Subcutaneous abdominal adipose tissue (tissue), 5 donors: ENCODE results near the gene CTNNBIP1.
A peak's percentile ranks its signal among the peaks of the same experiment; 100 is the strongest.

Experiments used
- H3K27ac ChIP-seq: one replicate; pipeline ENCODE4 v1.7.0; 2013; ENCODE audit warnings: low read depth, mild to moderate bottlenecking, inconsistent platforms, low read length, moderate library complexity
- H3K27me3 ChIP-seq, 5 donors: one replicate each; pipeline ENCODE4 v1.7.0; 2013; ENCODE audit warnings: low read length in 5 of 5, inconsistent platforms in 1 of 5; ENCODE audit not compliant: control insufficient read depth in 5 of 5, insufficient read depth in 4 of 5
- H3K36me3 ChIP-seq, 5 donors: one replicate each; pipeline ENCODE4 v1.7.0; 2013; ENCODE audit warnings: low read length in 5 of 5; ENCODE audit not compliant: control insufficient read depth in 5 of 5, insufficient read depth in 5 of 5
- H3K4me1 ChIP-seq, 5 donors: one replicate each; pipeline ENCODE4 v1.7.0; 2013; ENCODE audit warnings: low read length in 5 of 5, mild to moderate bottlenecking in 3 of 5, moderate library complexity in 1 of 5; ENCODE audit not compliant: control insufficient read depth in 5 of 5, insufficient read depth in 5 of 5
- H3K4me3 ChIP-seq, 5 donors: one replicate each; pipeline ENCODE4 v1.7.0; 2013; ENCODE audit warnings: low read length in 5 of 5, low read depth in 1 of 5
- H3K9ac ChIP-seq, 5 donors: one replicate each; pipeline ENCODE4 v1.7.0; 2013; ENCODE audit warnings: low read length in 5 of 5, mild to moderate bottlenecking in 4 of 5, moderate library complexity in 3 of 5
- H3K9me3 ChIP-seq, 5 donors: one replicate each; pipeline ENCODE4 v1.7.0; 2013; ENCODE audit warnings: low read length in 5 of 5; ENCODE audit not compliant: control insufficient read depth in 5 of 5
- donor health status: healthy.
- donor health status: healthy.
- donor health status: healthy.
- donor health status: healthy.
- donor health status: healthy.

CTNNBIP1 gene

DNA sequence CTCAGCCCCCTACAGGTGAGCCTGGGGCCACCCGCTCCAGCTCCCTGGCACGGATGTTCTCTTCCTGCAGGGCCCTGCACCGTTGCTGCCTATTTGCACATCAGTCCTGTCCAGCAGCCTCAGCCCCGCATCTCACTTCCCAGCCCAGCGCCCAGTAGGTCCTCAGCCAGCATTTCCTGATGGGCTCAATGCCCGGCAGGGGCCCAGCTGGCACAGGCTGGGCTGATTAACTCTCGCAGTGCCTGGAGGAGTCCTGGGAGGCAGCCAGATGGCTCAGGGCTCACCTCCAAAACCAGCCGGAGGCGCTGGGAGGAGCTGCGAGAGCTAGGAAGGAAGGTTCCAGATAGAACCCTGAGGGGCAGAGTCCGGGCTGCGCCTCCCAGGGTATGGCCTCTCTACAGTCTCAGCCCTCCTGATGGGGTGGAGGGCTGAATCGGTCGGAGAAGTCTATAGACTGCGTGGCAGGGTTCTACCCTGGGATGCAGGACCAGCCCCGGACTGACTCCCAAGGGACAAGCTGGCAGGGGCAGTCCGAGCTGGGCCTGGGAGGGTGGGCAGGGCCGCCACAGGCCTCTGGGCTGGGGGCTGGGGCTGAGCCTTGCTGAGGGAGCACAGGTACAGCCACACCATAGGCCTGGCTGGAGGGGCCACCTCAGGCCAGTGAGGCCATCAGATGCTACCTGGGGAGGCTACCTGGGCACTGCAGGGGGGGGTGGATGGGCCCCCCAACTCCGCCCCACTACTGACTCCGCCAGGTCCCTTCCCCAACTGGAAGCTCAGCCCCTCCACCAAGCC, 67.1 kb downstream of the CTNNBIP1 start:
- H3K36me3 ChIP-seq = peaks cover 0 to 2% (median 0%) of the 10 kb centered on the region in 5 donors
- H3K9ac ChIP-seq = no peak overlapping the region
- peaks cover 0 to 7% (median 0%) of the 10 kb centered on the region in 5 donors for H3K27me3 ChIP-seq
- peak overlapping the region in 1 of 5 donors; percentile 28 for H3K4me3 ChIP-seq
- H3K27ac ChIP-seq = no peak overlapping the region
- peaks cover 0 to 7% (median 3%) of the 10 kb centered on the region in 5 donors for H3K9me3 ChIP-seq
- H3K4me1 ChIP-seq = peaks cover 0 to 41% (median 19%) of the 10 kb centered on the region in 5 donors

DNA sequence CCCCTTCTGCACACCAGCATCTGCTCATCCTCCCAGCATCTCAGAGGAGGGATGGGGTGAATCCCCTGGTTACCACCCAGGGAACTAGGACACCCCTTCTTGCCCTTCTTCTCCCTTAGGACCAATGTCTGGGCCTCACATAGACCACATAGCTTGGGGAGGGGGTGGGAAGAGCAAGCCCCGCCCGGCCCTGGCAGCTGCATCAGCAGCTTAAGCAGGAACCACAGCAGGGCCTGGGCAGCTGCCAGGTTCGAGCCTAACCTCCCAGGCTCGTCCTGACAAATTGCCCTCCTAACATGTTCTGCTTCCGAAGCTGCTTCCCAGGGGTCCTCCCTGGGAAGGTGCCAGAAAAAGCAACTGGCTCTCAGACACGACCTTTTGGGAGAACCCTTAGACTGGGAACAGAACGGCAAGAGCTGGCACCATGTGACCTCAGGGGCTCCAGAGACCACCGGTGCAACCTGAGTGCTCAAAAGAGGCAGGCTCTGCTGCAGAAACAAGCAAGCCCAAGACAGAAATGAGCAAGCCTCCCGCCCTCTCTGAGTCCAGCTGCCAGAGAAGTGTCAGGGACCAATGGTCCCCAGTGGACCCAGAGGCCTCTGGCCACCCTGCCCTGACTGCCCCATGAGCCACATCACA, 67.9 kb downstream of the CTNNBIP1 start:
- Histone ChIP-seq H3K27me3 (peaks cover 0 to 7% (median 0%) of the 10 kb centered on the region in 5 donors), H3K9ac (no peak overlapping the region), H3K36me3 (no peaks in the 10 kb centered on the region), H3K9me3 (peaks cover 0 to 7% (median 3%) of the 10 kb centered on the region in 5 donors), H3K4me1 (peaks cover 0 to 41% (median 19%) of the 10 kb centered on the region in 5 donors), H3K27ac (no peak overlapping the region), H3K4me3 (no peak overlapping the region)

DNA sequence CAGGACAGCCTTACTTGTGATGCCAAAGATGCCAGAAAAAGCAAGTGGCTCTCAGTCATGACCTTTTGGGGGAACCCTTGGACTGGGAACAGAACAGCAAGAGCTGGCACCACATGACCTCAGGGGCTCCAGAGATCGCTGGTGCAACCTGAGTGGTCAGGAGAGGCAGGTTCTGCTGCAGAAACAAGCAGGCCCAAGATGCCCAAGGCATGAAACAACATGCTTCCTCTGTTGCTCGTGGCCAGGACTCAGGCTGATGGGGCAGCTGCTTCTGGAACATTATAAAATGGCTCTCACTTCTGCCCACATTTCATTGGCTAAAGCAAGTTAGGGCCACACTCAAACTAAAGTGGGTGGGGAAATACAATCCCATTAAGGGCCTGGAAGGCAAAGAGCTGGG, 68.6 kb downstream of the CTNNBIP1 start:
- Histone ChIP-seq H3K27ac (no peak overlapping the region), H3K9ac (no peak overlapping the region), H3K4me3 (no peak overlapping the region), H3K36me3 (no peaks in the 10 kb centered on the region), H3K9me3 (peaks cover 0 to 7% (median 3%) of the 10 kb centered on the region in 5 donors), H3K27me3 (peaks cover 0 to 7% (median 0%) of the 10 kb centered on the region in 5 donors), H3K4me1 (peaks cover 0 to 38% (median 19%) of the 10 kb centered on the region in 5 donors)

DNA sequence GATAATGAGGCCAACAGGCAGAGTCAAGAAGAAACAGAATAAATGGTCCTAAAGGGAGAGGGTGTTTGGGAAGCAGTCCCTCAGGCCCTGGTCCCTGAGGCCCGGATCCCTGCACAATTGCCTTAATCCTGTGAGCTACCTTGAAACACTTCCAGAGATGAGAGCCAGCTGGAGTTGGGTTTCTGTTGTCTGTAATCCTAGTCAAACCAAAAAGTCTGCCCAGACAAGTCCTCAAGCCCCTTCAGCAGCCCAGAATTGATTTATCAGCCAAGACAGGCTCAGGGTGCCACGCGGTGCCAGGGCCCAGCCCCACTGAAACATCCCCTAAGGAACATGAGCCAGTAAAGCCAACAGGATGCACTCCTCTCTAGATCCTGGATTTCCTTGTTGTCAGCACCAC, 69.9 kb downstream of the CTNNBIP1 start:
- peaks cover 0 to 39% (median 22%) of the 10 kb centered on the region in 5 donors for H3K4me1 ChIP-seq
- no peak overlapping the region for H3K9ac ChIP-seq
- no peak overlapping the region for H3K27ac ChIP-seq
- H3K27me3 ChIP-seq = peaks cover 0 to 7% (median 0%) of the 10 kb centered on the region in 5 donors
- no peak overlapping the region for H3K4me3 ChIP-seq
- no peaks in the 10 kb centered on the region for H3K36me3 ChIP-seq
- H3K9me3 ChIP-seq = peaks cover 0 to 7% (median 3%) of the 10 kb centered on the region in 5 donors

DNA sequence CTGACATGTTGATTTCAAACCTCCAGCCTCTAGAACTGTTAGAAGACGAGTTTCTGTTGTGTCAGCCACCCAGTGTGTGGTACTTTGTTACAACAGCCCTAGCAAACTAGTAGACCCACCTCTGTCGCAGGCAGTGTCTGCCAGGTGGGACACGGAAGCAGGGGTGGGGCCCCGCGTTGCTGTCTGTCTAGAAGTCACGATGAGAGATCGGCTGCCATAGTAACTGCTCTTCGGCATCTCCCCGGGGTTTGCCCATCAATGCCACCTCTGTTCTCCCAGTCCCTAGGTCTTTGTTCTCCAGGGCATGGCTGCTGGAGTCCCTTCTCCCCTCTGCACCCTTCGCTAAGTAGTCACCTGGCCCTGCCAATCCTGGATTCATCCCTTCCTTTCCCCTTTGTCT, 71.1 kb downstream of the CTNNBIP1 start:
- Histone ChIP-seq H3K9ac (no peak overlapping the region), H3K9me3 (peaks cover 0 to 7% (median 3%) of the 10 kb centered on the region in 5 donors), H3K4me3 (no peak overlapping the region), H3K27ac (no peak overlapping the region), H3K36me3 (no peaks in the 10 kb centered on the region), H3K27me3 (peaks cover 0 to 7% (median 0%) of the 10 kb centered on the region in 5 donors), H3K4me1 (peaks cover 0 to 32% (median 22%) of the 10 kb centered on the region in 5 donors)

DNA sequence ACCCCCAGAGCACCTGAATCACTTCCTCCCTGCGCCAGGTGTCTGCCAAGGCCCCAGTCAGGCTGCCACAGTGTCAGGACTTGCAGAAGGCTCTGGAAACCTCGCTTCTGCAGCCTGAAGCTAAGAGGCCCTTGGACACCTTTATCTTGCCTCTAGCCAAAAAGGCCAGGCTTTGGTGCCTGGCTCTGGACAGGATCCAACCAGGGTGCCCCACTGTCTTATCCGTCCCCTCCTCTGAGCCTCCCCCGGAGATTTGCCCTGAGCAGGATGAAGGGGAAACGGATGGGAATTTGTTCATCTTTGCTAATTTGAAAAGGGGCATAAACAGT, 73.5 kb downstream of the CTNNBIP1 start:
- H3K4me3 ChIP-seq = no peak overlapping the region
- H3K36me3 ChIP-seq = no peaks in the 10 kb centered on the region
- H3K9me3 ChIP-seq = peaks cover 0 to 4% (median 3%) of the 10 kb centered on the region in 5 donors
- no peak overlapping the region for H3K9ac ChIP-seq
- H3K27me3 ChIP-seq = no peaks in the 10 kb centered on the region
- H3K27ac ChIP-seq = no peak overlapping the region
- H3K4me1 ChIP-seq = peaks cover 0 to 12% (median 10%) of the 10 kb centered on the region in 5 donors

DNA sequence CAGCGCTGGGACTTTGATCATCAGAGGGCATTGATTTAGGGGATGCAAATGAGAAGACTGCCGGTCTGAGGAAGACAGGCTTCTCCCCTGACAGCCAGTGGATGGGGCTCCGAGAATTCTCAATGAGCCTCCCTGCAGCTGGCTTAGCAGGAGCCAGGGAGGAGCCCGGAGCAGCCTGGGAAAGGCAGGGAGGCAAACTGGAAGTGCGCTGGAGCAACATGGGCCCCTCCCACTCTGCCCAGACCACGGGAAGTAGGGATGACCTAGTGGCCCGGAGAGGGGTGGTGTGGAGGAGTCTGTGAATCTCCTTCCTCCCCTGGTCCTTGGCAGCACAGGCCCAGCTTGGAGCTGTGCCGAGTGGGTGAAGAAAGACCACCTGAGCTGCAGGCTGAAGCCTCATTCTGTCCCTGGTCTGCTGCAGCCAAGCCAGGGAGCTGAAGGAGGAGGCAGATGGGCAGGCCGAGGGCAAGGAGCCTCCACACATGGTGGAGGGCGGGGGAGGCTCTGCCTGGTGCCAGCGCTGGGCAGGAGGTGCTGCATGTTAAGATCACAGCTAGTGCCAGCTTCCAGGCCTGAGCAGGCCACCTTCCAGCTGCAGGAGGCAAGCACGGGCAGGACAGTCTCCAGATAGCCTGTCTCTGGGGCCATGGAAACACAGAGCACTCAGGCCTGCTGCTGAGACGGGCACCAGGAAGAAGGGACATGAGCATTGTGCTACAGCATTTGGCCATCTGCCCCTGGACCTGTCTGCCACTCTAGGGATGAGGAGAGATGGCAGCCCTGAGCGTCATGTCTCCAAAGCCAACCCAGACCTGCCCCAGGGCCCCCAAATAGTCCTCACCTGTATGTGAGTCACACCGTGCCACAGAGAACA, 74.1 kb downstream of the CTNNBIP1 start:
- H3K4me1 ChIP-seq = peaks cover 0 to 12% (median 10%) of the 10 kb centered on the region in 5 donors
- no peaks in the 10 kb centered on the region for H3K9me3 ChIP-seq
- H3K4me3 ChIP-seq = peak overlapping the region in 1 of 5 donors; percentile 14
- no peaks in the 10 kb centered on the region for H3K27me3 ChIP-seq
- no peak overlapping the region for H3K9ac ChIP-seq
- H3K36me3 ChIP-seq = no peaks in the 10 kb centered on the region
- H3K27ac ChIP-seq = no peak overlapping the region

DNA sequence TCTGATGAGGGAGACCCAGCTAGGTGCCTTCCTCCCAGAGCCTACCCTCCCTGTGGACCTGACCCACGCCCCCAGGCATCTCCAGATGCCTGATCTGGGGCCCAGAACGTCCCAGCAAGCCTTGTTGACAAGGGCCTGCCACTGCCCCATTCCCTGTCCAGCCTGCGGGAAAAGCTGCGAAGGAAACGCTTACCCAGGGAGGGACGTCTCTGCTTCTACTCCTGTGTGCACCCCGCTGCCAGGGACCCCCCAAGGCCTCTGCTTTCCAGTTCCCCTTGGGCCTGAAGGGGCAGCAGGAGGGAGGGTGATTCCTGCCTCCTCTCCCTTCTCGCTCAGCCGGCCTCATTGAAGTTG, 74.7 kb downstream of the CTNNBIP1 start:
- H3K4me3 ChIP-seq = peak overlapping the region in 1 of 5 donors; percentile 14
- no peaks in the 10 kb centered on the region for H3K9me3 ChIP-seq
- H3K4me1 ChIP-seq = peaks cover 0 to 12% (median 10%) of the 10 kb centered on the region in 5 donors
- no peak overlapping the region for H3K27ac ChIP-seq
- H3K27me3 ChIP-seq = no peaks in the 10 kb centered on the region
- no peak overlapping the region for H3K9ac ChIP-seq
- no peaks in the 10 kb centered on the region for H3K36me3 ChIP-seq

DNA sequence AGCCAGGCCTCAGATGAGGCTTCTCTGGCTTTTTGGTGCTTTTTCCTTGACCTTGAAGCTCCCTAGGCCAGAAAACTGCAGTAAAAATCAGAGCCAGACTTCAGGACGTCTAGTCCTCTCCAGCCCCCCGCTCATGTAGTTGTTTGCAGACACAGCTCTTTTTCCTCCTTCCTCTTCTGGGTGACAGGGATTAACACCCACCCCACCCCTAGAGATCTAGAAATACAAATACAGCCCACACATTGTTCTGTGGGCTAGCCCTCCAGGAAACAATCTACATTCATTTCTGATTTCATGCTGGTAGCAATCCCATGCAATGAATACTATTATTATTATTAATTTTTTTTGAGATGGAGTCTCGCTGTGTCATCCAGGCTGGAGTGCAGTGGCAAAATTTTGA, 76.4 kb downstream of the CTNNBIP1 start:
- no peak overlapping the region for H3K4me3 ChIP-seq
- H3K9me3 ChIP-seq = no peaks in the 10 kb centered on the region
- no peak overlapping the region for H3K9ac ChIP-seq
- peaks cover 0 to 12% (median 10%) of the 10 kb centered on the region in 5 donors for H3K4me1 ChIP-seq
- no peaks in the 10 kb centered on the region for H3K27me3 ChIP-seq
- no peak overlapping the region for H3K27ac ChIP-seq
- H3K36me3 ChIP-seq = no peaks in the 10 kb centered on the region
